Astrocyte (in vitro differentiated cells and primary cell): ENCODE data around the gene MOBP. TPM values are rescaled to one million over a fixed set of nuclear protein-coding genes. Genes with fewer than 3 reads are reported as not detected.

Experiments
- DNase-seq: peaks from one replicate; pipeline ENCODE4 v3.0.0-alpha.2; 2010; ENCODE audit warnings: low read depth
- FAIRE-seq: peaks from 2 replicates; lab custom pipeline; 2011; peaks lifted over from hg19 to GRCh38; lab: Jason Lieb, UNC
- H2AFZ ChIP-seq: 2 replicates; pipeline ENCODE4 v1.6.0; 2012; ENCODE audit warnings: low read depth, low read length, inconsistent platforms
- H3K27ac ChIP-seq: 2 replicates; pipeline ENCODE4 v1.5.1; 2011; ENCODE audit warnings: low read depth, low read length, inconsistent platforms
- H3K27me3 ChIP-seq: 2 replicates; pipeline ENCODE4 v1.6.0; 2011; ENCODE audit warnings: low read length, inconsistent platforms; ENCODE audit not compliant: insufficient read depth
- H3K36me3 ChIP-seq: 2 replicates; pipeline ENCODE4 v1.5.1; 2011; ENCODE audit warnings: low read length, inconsistent platforms; ENCODE audit not compliant: insufficient read depth
- H3K4me1 ChIP-seq: 2 replicates; pipeline ENCODE4 v1.5.1; 2011; ENCODE audit warnings: low read length, inconsistent platforms; ENCODE audit not compliant: insufficient read depth
- H3K4me2 ChIP-seq: 2 replicates; pipeline ENCODE4 v1.6.0; 2012; ENCODE audit warnings: low read length, inconsistent platforms
- H3K4me3 ChIP-seq: 2 replicates; pipeline ENCODE4 v1.5.1; 2011; ENCODE audit warnings: low read depth, mild to moderate bottlenecking, low read length, inconsistent platforms; ENCODE audit not compliant: insufficient read depth
- H3K79me2 ChIP-seq: 2 replicates; pipeline ENCODE4 v1.6.0; 2012; ENCODE audit warnings: mild to moderate bottlenecking, low read length, inconsistent platforms; ENCODE audit not compliant: insufficient read depth
- H3K9ac ChIP-seq: 2 replicates; pipeline ENCODE4 v1.6.0; 2012; ENCODE audit warnings: mild to moderate bottlenecking, low read length, inconsistent platforms
- H3K9me3 ChIP-seq: 2 replicates; pipeline ENCODE4 v1.5.1; 2012; ENCODE audit warnings: low read depth, mild to moderate bottlenecking, low read length, inconsistent platforms; ENCODE audit not compliant: insufficient read depth
- H4K20me1 ChIP-seq: 2 replicates; pipeline ENCODE4 v1.6.0; 2012; ENCODE audit warnings: low read length, inconsistent platforms; ENCODE audit not compliant: insufficient read depth
- H3K27ac Mint-ChIP-seq: one replicate; pipeline ENCODE4 v1.8.0; 2021; ENCODE audit warnings: mild to moderate bottlenecking, mixed read lengths; ENCODE audit not compliant: unreplicated experiment
- H3K27me3 Mint-ChIP-seq: one replicate; pipeline ENCODE4 v1.8.0; 2021; ENCODE audit warnings: low read depth, mixed read lengths; ENCODE audit not compliant: unreplicated experiment
- H3K36me3 Mint-ChIP-seq: one replicate; pipeline ENCODE4 v1.8.0; 2021; ENCODE audit warnings: low read depth, mixed read lengths; ENCODE audit not compliant: unreplicated experiment
- H3K4me1 Mint-ChIP-seq: one replicate; pipeline ENCODE4 v1.8.0; 2021; ENCODE audit warnings: low read depth, mixed read lengths; ENCODE audit not compliant: unreplicated experiment
- H3K4me3 Mint-ChIP-seq: one replicate; pipeline ENCODE4 v1.8.0; 2021; ENCODE audit warnings: mild to moderate bottlenecking, moderate library complexity, mixed read lengths; ENCODE audit not compliant: unreplicated experiment
- H3K9me3 Mint-ChIP-seq: one replicate; pipeline ENCODE4 v1.8.0; 2021; ENCODE audit warnings: mild to moderate bottlenecking, mixed read lengths; ENCODE audit not compliant: unreplicated experiment
- CTCF ChIP-seq: IDR thresholded peaks from 2 replicates; pipeline ENCODE4 v1.5.1; 2011; ENCODE audit warnings: low read depth, mild to moderate bottlenecking, inconsistent platforms, low read length, moderate library complexity; ENCODE audit not compliant: insufficient read depth
- EZH2 ChIP-seq: IDR thresholded peaks from 2 replicates; pipeline ENCODE4 v1.6.1; 2012; ENCODE audit warnings: mild to moderate bottlenecking, low read length, inconsistent platforms; ENCODE audit not compliant: insufficient read depth
- total RNA-seq: library from RNA; stranded (reverse); gene quantifications from 2 replicates; pipeline ENCODE4 v1.2.1, GENCODE V29; 2021

Gene MOBP
- total RNA-seq, 1 donor from 2014 or later = 0.16 TPM

GRCh38 chr3:39485547-39485946 is 18.1 kb downstream of the MOBP start:
- TF ChIP-seq EZH2 (no peak), CTCF (no peak)
- no peaks in the 10 kb centered on the region for H4K20me1 ChIP-seq
- no peaks in the 10 kb centered on the region for H3K9me3 Mint-ChIP-seq
- no peaks in the 10 kb centered on the region for H3K79me2 ChIP-seq
- H3K27ac ChIP-seq = no peak overlapping the region
- no peak overlapping the region for H2AFZ ChIP-seq
- no peak overlapping the region for H3K4me2 ChIP-seq
- no peaks in the 10 kb centered on the region for H3K4me1 ChIP-seq
- H3K4me1 Mint-ChIP-seq = no peaks in the 10 kb centered on the region
- H3K36me3 ChIP-seq = no peaks in the 10 kb centered on the region
- H3K9ac ChIP-seq = no peak overlapping the region
- no peaks in the 10 kb centered on the region for H3K27me3 Mint-ChIP-seq
- H3K27me3 ChIP-seq = no peaks in the 10 kb centered on the region
- no peaks in the 10 kb centered on the region for H3K36me3 Mint-ChIP-seq
- DNase-seq (no peak), FAIRE-seq (no peak)
- H3K9me3 ChIP-seq = no peaks in the 10 kb centered on the region
- no peak overlapping the region for H3K4me3 Mint-ChIP-seq
- H3K27ac Mint-ChIP-seq = no peak overlapping the region
- no peak overlapping the region for H3K4me3 ChIP-seq

GRCh38 chr3:39491014-39491413 is 23.5 kb downstream of the MOBP start:
- H2AFZ ChIP-seq = no peak overlapping the region
- no peaks in the 10 kb centered on the region for H3K4me1 ChIP-seq
- no peaks in the 10 kb centered on the region for H3K9me3 Mint-ChIP-seq
- H4K20me1 ChIP-seq = no peaks in the 10 kb centered on the region
- H3K4me3 ChIP-seq = no peak overlapping the region
- no peaks in the 10 kb centered on the region for H3K27me3 ChIP-seq
- H3K27me3 Mint-ChIP-seq = no peaks in the 10 kb centered on the region
- DNase-seq (no peak), FAIRE-seq (no peak)
- no peak overlapping the region for H3K4me3 Mint-ChIP-seq
- H3K4me2 ChIP-seq = no peak overlapping the region
- H3K36me3 ChIP-seq = no peaks in the 10 kb centered on the region
- TF ChIP-seq CTCF (no peak), EZH2 (no peak)
- H3K9me3 ChIP-seq = no peaks in the 10 kb centered on the region
- H3K27ac Mint-ChIP-seq = no peak overlapping the region
- H3K79me2 ChIP-seq = no peaks in the 10 kb centered on the region
- H3K36me3 Mint-ChIP-seq = no peaks in the 10 kb centered on the region
- H3K4me1 Mint-ChIP-seq = no peaks in the 10 kb centered on the region
- no peak overlapping the region for H3K9ac ChIP-seq
- no peak overlapping the region for H3K27ac ChIP-seq

GRCh38 chr3:39491733-39492350 is 24.4 kb downstream of the MOBP start:
- Histone ChIP-seq H4K20me1 (no peaks in the 10 kb centered on the region), H3K9me3 (no peaks in the 10 kb centered on the region), H3K27ac (no peak overlapping the region), H3K4me3 (no peak overlapping the region), H3K4me2 (no peak overlapping the region), H2AFZ (no peak overlapping the region), H3K36me3 (no peaks in the 10 kb centered on the region), H3K9ac (no peak overlapping the region), H3K79me2 (no peaks in the 10 kb centered on the region), H3K4me1 (no peaks in the 10 kb centered on the region), H3K27me3 (no peaks in the 10 kb centered on the region)
- DNase-seq (no peak), FAIRE-seq (no peak)
- no peaks in the 10 kb centered on the region for H3K27me3 Mint-ChIP-seq
- H3K36me3 Mint-ChIP-seq = no peaks in the 10 kb centered on the region
- TF ChIP-seq CTCF (no peak), EZH2 (no peak)
- H3K4me1 Mint-ChIP-seq = no peaks in the 10 kb centered on the region
- no peak overlapping the region for H3K4me3 Mint-ChIP-seq
- H3K9me3 Mint-ChIP-seq = no peaks in the 10 kb centered on the region
- H3K27ac Mint-ChIP-seq = no peak overlapping the region
